LNCaP clone FGC (cell line): ENCODE results near the gene FANCD2.
"Not testable (repeated sequence)": the region's sequence is repeated elsewhere in the genome, so short reads cannot be mapped to it uniquely, and the experiment has no call there.

Experiments
- DNase-seq: peaks from one replicate; pipeline ENCODE4 v3.0.0-alpha.2; 2011; ENCODE audit warnings: low read depth
- H3K4me3 ChIP-seq: 2 replicates; pipeline ENCODE4 v1.5.1; 2011; ENCODE audit warnings: mild to moderate bottlenecking, low read depth, low read length, control low read depth
- TF ChIP-seq, protein P1 (sequence below): IDR thresholded peaks from 2 replicates; pipeline ENCODE4 v1.5.1; 2012; ENCODE audit warnings: mild to moderate bottlenecking; ENCODE audit not compliant: control insufficient read depth, insufficient read depth; ENCODE audit errors: extremely low read depth

The FANCD2 gene

DNA sequence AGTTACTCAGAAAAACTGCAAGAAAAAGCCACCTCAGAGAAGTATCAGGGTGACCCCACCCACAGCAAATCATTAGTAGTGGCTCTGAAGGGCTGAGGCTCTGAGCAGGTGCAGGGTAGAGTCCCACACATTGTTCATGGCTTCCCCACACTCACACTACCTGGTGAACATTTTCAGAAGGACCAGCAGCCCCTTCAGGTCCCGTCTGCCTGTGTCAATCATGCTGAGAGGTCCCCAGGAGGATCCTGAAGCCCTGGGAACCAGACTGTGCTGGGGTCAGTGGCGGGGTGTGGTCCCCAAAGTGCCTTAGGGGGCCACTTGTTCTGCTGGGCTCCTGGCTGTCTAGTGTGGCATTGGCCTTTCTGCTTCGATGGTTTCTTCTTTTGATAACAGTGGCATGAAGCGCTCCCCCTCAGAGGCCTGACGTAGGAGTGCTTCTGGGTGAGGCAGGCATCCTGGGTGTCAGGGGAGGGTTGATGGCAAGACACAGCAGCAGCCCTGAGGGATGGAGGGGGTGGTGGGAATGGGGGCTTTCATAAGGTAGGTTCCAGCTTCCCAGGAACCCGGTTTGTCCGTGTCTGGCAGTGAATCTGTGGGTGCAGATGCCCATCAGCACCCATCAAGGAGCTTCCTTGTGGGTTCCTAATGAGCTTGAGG is 19.0 kb upstream of the FANCD2 start:
- TF ChIP-seq, protein P1, sequence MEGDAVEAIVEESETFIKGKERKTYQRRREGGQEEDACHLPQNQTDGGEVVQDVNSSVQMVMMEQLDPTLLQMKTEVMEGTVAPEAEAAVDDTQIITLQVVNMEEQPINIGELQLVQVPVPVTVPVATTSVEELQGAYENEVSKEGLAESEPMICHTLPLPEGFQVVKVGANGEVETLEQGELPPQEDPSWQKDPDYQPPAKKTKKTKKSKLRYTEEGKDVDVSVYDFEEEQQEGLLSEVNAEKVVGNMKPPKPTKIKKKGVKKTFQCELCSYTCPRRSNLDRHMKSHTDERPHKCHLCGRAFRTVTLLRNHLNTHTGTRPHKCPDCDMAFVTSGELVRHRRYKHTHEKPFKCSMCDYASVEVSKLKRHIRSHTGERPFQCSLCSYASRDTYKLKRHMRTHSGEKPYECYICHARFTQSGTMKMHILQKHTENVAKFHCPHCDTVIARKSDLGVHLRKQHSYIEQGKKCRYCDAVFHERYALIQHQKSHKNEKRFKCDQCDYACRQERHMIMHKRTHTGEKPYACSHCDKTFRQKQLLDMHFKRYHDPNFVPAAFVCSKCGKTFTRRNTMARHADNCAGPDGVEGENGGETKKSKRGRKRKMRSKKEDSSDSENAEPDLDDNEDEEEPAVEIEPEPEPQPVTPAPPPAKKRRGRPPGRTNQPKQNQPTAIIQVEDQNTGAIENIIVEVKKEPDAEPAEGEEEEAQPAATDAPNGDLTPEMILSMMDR = no peak
- H3K4me3 ChIP-seq = no peak overlapping the region
- no peak for DNase-seq

DNA sequence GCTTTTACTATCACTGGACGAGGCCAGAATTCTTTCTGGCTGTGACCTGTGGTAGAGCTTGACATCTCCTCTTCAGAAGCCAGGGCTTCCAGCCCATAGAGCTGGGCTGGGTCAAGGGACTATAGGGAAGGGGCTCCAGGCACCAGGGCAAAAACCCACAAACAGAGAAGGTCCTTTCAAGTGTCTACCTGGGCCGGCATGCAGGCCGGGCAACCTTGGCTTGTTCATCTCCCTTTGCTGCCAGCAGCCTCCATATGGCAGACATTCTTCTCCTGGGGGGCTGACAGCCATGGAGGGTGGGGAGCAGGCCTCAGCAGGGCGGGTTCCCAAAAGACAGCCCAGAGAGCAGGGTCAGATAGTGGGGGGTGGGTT is 18.0 kb upstream of the FANCD2 start:
- not testable (repeated sequence) for DNase-seq, H3K4me3 ChIP-seq

DNA sequence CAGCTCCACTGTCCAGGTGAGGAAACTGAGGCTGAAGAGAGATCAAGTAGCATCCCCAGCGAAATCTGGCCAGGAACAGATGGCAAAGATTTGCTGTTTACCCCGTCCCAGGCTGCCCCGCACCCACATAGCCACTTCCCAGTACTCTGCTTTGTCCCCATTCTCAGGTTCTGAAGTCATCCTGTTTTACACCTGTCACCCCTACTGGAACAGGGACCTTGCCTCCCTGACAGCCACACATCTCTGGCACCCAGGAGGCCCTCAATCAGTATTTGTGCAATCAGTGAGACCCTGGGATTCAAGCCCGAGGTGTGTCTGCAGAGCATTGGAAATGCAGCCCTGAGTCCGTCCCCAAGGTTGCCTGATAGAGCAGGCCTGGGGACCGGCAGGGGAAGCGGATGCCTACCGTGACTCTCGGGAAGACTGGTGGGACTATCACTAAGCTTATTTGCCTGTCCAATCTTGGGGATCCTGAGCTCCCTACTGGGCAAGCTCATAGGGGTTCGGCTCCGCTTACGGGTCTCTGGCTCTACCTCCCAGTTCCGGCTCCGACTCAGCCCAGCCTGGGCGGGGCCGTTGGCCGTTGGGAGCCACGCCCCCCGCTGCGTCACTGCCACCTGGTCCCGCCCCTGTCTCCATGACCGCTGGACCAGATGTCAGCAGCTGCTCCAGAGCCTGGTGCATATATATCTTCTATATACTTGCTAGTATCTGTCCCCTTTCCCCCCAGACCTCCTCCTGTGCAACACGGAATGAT is 17.5 kb upstream of the FANCD2 start:
- H3K4me3 ChIP-seq = peak overlapping the region; percentile 54
- TF ChIP-seq, protein P1 = no peak
- DNase-seq = no peak

DNA sequence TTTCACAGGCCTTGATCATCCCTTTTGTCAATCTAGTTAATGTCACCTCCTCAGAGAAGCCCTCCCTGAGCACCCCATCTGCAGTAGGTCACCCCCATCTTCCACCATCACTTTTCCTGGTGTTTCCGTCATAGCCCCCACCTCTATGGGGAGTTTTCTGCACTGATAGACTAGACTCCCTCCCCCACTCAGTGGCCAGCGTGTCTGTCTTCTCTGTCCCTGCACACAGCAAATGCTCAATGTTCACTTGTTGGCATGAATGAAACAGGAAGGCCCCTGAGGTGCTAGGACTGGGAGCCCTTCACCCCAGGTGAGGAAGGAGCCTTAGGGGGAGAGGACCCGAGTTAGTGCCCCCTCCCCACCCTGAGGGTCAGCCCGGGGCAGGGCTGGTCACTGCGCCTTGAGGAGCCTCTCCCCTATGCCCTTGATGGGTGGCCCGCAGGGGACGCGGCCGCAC is 15.8 kb upstream of the FANCD2 start:
- TF ChIP-seq, protein P1 = no peak
- no peak for DNase-seq
- peak overlapping the region; percentile 61 for H3K4me3 ChIP-seq

DNA sequence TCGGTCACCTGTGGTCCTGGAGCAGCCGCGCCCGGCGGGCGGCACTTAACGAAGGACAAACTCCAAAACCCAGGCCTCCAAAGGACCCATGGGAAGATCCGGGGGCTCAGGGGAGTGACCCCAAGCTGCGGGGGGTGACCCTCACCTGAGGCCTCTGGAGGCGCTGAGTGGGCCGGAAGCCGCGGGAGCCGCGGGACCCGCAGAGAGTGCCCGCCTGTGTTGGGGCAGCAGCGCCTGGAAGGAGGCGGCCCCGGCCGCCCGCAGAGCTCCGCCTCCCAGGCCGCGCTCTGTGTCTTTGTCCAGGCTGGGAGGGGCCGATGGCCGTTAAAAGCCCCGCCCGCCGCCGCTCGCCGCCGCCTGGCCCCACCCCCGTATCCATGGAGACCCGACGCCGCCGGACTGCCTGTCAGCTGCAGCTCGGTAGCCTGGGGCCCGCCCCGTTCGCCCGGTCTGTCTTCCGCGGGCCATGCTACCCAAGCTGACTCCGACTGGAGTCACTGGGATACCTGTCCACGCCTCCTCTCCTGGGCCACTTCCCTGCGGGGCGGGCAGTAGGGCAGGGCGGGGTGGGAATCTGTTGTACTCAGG is 15.3 kb upstream of the FANCD2 start:
- peak; percentile 63 for DNase-seq
- H3K4me3 ChIP-seq = peak overlapping the region; percentile 61
- TF ChIP-seq, protein P1 = no peak

DNA sequence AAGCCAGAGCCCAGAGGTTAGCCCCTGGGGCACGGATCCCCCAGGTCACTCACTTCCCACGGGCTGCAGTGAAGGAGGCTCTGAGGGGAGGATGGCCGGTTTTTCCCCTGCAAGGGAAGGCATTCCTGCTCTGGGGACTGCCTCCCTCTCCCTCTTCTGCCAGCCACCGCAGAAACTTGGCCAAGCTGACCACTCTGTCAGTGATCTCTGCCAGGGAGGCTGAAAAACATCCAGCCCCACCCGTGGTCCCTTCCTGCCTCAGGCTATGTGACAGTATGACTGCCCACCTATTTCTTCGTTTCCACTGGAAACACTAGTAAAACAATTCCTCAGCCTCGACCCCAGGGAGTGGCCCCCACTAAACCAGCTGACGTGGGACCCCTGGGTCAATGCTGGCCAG is 14.6 kb upstream of the FANCD2 start:
- DNase-seq = no peak
- peak overlapping the region; percentile 35 for H3K4me3 ChIP-seq
- TF ChIP-seq, protein P1 = no peak

DNA sequence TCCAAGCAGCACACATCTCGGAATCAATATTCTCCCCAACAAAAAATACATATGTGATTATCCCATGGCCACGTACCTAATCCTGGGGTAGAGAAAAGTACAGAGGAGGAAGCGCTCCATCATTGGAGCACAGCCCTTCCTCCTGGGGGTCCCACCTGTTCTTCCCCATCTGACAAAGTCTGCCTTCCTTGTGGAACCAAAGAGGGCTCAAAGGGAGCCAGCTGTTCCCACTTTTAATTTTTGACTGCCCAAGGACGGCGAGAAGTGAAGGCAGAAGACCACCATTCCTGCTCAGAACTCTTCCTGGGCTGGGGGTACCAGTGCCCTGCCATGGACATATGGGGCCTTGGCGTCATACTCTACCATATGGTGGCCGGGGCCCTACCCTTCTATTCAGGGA is 14.1 kb upstream of the FANCD2 start:
- no peak for DNase-seq
- TF ChIP-seq, protein P1 = no peak
- H3K4me3 ChIP-seq = no peak overlapping the region
